ENCODE data around the gene LDB2.

DNA sequence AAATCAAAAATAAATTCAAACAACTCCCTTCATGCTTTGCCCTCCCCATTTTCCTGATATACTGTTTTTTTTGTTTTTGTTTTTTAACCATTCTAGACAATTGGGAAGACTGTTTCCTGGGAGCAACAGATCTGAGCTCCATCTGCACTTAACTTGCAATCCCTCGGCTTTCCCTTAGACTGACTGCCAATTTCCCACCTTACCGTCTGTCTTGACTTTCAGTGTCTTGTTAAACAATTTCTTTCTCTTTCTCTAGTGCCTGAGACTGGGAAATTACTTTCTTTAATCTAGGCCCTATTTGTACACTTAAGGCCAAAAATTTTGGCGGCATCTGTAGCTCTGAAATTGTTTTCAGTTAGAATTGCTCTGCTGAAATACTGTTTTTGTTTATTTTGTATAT lies 326.3 kb downstream of the LDB2 start:
- TF ChIP-seq, protein P1, sequence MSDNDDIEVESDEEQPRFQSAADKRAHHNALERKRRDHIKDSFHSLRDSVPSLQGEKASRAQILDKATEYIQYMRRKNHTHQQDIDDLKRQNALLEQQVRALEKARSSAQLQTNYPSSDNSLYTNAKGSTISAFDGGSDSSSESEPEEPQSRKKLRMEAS (IDR thresholded peaks at IDR 0.05): no peak
- TF ChIP-seq, protein P2, sequence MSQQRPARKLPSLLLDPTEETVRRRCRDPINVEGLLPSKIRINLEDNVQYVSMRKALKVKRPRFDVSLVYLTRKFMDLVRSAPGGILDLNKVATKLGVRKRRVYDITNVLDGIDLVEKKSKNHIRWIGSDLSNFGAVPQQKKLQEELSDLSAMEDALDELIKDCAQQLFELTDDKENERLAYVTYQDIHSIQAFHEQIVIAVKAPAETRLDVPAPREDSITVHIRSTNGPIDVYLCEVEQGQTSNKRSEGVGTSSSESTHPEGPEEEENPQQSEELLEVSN (IDR thresholded peaks at IDR 0.05): no peak
- TF ChIP-seq POLR2AphosphoS5 (IDR thresholded peaks at IDR 0.05; ENCODE audit: low read depth, low read length): no peak
- no peak for TF ChIP-seq EZH2 (IDR thresholded peaks at IDR 0.05; ENCODE audit: low read depth, low read length, severe bottlenecking)
- TF ChIP-seq TAF1 (IDR thresholded peaks at IDR 0.05; ENCODE audit: low read depth, low read length): no peak
- TF ChIP-seq SRF (IDR thresholded peaks at IDR 0.05; ENCODE audit: low read depth, low read length): no peak
- TF ChIP-seq, protein P3, sequence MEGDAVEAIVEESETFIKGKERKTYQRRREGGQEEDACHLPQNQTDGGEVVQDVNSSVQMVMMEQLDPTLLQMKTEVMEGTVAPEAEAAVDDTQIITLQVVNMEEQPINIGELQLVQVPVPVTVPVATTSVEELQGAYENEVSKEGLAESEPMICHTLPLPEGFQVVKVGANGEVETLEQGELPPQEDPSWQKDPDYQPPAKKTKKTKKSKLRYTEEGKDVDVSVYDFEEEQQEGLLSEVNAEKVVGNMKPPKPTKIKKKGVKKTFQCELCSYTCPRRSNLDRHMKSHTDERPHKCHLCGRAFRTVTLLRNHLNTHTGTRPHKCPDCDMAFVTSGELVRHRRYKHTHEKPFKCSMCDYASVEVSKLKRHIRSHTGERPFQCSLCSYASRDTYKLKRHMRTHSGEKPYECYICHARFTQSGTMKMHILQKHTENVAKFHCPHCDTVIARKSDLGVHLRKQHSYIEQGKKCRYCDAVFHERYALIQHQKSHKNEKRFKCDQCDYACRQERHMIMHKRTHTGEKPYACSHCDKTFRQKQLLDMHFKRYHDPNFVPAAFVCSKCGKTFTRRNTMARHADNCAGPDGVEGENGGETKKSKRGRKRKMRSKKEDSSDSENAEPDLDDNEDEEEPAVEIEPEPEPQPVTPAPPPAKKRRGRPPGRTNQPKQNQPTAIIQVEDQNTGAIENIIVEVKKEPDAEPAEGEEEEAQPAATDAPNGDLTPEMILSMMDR (IDR thresholded peaks at IDR 0.05; ENCODE audit: control extremely low read depth in 1 of 3, insufficient read depth in 1 of 3, low read depth in 1 of 3, low read length in 3 of 3): no peak

Data from H1 (cell line).